NCI-H1930 (cell line): Measurements from ENCODE around the gene TSHZ2.

Source experiments
- DNase-seq, 2 experiments: peaks; one replicate each; lab custom pipeline; 2025; lab: John Stamatoyannopoulos, UW

Gene TSHZ2

DNA sequence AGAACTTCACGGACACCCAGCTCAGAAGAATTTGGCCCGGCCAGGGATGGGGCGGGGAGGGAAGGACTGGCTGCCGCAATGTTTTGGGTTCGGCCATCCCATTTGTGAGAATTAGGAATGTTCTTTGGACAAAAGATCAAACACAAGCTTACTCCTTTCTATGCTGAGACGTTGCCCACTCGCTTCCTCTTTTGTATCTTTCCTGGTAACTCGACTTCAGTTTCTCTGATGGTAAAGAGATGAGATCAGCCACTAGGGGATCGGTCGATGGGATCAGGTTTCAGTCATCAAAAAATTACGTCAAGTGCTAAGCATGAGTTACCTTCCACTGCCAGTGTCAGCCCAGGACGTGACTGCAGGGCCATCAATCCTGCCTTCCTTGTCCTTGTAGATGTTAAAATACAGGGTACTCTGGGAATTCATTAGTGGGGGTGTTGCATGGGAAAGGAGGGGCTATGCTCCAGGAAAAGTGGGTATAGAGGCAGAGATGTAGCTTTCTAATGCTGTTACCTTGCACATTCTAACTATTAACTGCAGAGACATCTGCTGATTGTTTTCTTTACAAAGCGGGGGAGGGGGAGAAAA lies 190.2 kb downstream of the TSHZ2 start:
- DNase-seq: peak; percentile 10 to 46

DNA sequence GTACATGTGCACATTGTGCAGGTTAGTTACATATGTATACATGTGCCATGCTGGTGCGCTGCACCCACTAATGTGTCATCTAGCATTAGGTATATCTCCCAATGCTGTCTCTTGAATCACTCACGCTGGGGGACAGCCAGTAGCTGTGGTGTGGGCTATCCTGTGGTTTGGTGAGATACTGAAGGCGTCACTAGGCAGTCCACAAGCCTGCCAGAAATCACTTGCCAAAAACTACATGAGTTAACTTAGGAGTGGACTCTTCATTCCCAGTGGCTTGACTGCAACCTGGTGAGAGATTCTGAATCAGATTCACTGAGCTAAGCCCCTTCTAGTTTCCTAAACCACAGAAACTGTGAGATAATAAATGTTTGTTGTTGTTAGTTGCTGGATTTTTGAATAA lies 191.3 kb downstream of the TSHZ2 start:
- no peak for DNase-seq

DNA sequence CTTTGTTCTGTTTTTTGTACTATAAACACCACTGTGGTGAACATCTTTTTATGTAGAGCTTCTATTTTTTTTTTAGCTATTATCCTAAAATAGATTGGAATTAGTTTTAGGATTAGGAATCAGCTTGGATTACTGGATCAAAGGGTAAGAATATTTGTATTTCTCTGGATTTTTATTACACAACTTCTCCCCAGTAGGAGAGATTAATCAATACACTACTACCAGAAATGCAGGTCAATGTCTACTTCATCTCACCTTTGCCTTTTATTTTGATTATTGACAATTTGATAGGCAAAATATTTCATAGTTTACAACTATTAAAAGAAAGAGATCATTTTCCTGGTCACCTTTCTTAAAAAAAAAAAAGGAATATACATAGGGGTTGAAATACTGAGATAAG lies 191.9 kb downstream of the TSHZ2 start:
- no peak for DNase-seq

- no peak for DNase-seq
Observed at GRCh38 chr20:53165452-53165851, 193.3 kb downstream of the TSHZ2 start.

- DNase-seq: no peak
Observed at GRCh38 chr20:53168491-53168890, 196.3 kb downstream of the TSHZ2 start.

DNA sequence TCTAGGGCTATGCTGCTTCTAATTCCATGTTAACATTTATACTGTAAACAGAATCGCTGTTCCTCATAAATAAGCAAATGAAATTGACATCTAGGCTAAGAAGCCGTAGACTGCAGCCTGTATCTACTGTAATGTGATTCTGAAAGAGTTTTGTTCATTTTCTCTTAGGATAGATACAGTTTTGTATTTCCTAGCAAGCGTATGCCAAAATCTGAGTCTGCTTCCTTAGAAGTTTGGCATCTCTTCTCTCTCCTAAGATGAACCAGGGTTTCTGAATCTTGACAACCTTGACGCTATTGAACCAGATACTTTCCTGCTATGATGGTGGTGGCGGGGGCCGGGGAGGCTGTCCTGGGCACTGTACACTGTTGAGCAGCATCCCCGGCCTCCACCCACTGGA lies 198.0 kb downstream of the TSHZ2 start:
- DNase-seq: no peak

- no peak for DNase-seq
Observed at GRCh38 chr20:53171065-53171464, 198.9 kb downstream of the TSHZ2 start.

DNA sequence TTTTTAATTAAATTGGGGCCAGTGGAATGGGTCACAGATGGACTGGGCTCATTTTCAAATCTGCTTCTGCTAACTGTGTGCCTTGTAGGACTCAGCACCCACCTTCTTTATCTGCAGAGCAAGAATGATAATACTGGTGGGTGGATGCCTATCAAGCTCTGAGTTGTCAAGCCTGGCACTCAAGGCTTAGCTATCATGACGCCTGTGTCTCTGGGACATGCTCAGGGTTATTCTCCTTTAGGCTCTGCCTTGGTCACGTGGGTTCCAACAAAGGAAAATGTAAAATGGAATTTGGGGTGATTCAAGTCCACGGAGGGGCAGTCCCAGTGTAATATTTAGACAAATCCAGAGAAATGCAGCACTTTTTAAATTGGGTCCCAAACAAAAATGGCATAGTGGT lies 202.3 kb downstream of the TSHZ2 start:
- no peak for DNase-seq

DNA sequence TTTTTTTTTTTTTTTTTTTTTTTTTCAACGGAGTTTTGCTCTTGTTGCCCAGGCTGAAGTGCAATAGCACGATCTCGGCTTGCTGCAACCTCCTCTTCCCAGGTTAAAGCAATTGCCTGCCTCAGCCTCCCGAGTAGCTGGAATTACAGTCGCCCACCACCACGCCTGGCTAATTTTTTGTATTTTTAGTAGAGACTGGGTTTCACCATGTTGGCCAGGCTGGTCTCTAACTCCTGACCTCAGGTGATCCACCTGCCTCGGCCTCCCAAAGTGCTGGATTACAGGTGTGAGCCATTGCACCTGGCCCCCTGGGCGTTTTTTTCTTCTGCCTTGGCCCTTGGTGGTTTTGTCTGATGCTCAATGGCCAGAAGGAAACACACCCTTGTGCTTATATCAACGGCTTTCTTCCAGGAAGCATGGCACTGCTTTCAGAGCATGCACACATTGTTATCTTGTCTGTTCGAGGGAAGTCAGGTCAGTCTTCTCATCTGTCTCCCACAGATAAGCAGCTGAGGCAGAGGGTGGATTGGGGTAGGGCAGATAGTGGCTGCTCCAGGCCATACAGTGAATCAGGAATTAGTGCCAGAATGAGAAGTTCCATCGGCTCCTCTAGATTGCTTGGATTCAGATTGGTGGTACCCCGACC lies 203.1 kb downstream of the TSHZ2 start:
- DNase-seq: no peak

- peak; percentile 41 to 67 for DNase-seq
Observed at GRCh38 chr20:53176134-53176533, 204.0 kb downstream of the TSHZ2 start.

GRCh38 chr20:53177687-53178086 lies 205.5 kb downstream of the TSHZ2 start:
- no peak for DNase-seq

DNA sequence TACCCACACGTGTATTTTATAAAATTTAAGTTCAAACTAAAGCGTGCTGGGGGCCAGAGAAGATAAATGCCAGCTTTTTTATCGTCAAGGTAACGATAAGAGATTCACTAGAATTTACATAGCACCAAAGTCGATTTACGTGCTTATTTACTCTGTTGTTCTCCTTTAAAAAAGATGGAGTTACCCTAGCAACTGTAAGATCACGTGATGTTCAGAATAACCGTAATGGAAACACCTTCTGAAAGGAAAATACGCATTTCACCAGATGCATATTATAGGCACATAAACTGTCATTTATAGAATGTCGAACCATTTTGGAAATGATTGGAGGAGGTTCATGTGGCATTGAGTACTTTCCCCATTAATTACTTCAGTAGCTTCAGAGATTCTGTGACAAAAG lies 207.6 kb downstream of the TSHZ2 start:
- no peak for DNase-seq

DNA sequence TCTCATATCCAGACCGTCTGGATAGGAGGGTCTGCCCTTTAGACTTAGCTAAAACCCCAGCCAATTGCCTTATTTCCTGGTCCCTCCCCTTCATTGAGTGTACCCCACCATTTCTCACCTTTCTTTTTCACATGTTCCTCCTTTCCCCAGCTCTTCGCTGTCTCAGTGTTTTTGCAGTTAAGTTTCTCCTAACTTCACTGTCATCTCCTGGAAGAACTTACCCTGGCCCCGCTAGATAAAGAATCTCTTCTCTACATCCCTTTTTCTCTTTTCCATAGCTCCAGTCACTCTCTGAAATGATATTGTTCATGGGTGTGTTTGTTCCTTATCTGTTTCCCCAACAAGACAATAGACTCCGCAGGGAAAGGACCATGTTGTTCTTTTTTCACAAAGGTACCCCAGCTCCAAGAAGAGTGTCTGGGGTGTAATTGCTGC lies 208.8 kb downstream of the TSHZ2 start:
- DNase-seq: peak in 1 of 2 experiments; percentile 18

GRCh38 chr20:53181866-53182376 lies 209.8 kb downstream of the TSHZ2 start:
- no peak for DNase-seq

GRCh38 chr20:53183181-53183580 lies 211.0 kb downstream of the TSHZ2 start:
- DNase-seq: no peak

GRCh38 chr20:53186635-53187034 lies 214.5 kb downstream of the TSHZ2 start:
- DNase-seq: no peak

- no peak for DNase-seq
Observed at GRCh38 chr20:53187392-53188068, 215.4 kb downstream of the TSHZ2 start.

DNA sequence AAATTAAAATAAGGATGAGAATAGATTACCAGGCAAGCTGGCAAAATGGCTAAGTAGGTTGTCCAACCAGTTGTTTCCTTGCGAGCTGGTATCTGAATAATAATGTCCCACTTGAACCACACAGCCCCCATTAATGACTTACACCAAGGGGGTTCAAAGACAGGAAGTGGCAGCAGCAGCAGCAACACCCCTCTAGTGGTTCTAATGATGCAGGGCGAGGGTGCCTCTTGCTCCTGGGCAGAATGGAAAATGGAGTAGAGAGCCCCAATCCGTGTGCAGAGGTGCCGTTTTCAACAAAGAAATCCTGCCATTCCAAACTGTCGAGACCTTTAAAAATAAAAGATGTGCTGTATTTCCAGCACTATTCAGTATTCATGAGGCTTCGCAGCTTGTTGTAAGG lies 218.1 kb downstream of the TSHZ2 start:
- DNase-seq: no peak

GRCh38 chr20:53191957-53192356 lies 219.8 kb downstream of the TSHZ2 start:
- DNase-seq: no peak

- DNase-seq: no peak
Observed at GRCh38 chr20:53194306-53195290, 222.4 kb downstream of the TSHZ2 start.

GRCh38 chr20:53195876-53196610 lies 223.9 kb downstream of the TSHZ2 start:
- no peak for DNase-seq
